ENCODE results near the gene SPPL3. TPM values are rescaled to one million over a fixed set of nuclear protein-coding genes. Genes with fewer than 3 reads are reported as not detected.

The SPPL3 gene
- total RNA-seq, 3 donors from 2014 or later: 21.6 to 28.0 (median 22.8) TPM

DNA sequence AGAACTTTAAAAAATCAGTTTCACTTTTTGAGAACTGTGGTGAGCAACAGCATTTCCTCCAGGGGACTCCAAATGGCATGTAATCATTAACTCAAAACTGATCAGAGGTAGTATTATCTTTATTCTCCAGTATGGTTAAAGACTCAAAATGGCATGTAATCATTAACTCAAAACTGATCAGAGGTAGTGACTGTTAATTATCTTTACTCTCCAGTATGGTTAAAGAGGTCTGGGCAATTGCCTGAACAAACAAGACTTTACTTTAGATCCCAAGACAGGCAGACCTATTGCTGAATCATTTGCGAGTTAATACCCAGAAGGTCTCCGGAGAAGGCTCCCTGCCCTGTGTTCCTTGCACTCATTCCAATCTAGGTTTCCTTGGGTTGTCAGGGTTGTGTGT lies 185.1 kb downstream of the SPPL3 start:
- no peak for ATAC-seq
- no peak for DNase-seq
- no peaks in the 10 kb centered on the region for H3K9me3 Mint-ChIP-seq
- H3K36me3 Mint-ChIP-seq (ENCODE audit: insufficient read depth): peaks cover 47% of the 10 kb centered on the region
- H3K4me1 Mint-ChIP-seq (ENCODE audit: low read depth): peaks cover 10% of the 10 kb centered on the region
- H3K27me3 Mint-ChIP-seq (ENCODE audit: low read depth): no peaks in the 10 kb centered on the region
- H3K4me3 Mint-ChIP-seq: no peak overlapping the region

DNA sequence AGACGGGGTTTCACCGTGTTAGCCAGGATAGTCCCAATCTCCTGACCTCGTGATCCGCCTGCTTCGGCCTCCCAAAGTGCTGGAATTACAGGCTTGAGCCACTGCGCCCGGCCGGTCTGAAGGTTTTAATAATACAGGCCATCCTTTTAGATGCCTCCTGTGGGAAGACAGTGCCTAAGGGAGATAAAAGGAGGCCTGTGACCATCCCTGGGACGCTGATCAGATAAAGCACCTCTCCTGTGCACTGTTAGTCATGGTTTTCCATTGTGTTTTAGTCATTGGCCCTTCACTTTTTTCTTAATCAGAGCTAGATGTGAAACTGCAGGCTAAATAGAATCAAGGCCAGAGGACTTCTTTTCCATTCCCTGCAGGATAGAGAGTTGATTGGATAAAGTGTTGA lies 186.1 kb downstream of the SPPL3 start:
- Mint-ChIP-seq H3K27me3 (ENCODE audit: low read depth) (no peaks in the 10 kb centered on the region), H3K4me1 (ENCODE audit: low read depth) (peaks cover 18% of the 10 kb centered on the region), H3K9me3 (no peaks in the 10 kb centered on the region), H3K4me3 (no peak overlapping the region), H3K36me3 (ENCODE audit: insufficient read depth) (peaks cover 50% of the 10 kb centered on the region)
- DNase-seq: no peak
- no peak for ATAC-seq

DNA sequence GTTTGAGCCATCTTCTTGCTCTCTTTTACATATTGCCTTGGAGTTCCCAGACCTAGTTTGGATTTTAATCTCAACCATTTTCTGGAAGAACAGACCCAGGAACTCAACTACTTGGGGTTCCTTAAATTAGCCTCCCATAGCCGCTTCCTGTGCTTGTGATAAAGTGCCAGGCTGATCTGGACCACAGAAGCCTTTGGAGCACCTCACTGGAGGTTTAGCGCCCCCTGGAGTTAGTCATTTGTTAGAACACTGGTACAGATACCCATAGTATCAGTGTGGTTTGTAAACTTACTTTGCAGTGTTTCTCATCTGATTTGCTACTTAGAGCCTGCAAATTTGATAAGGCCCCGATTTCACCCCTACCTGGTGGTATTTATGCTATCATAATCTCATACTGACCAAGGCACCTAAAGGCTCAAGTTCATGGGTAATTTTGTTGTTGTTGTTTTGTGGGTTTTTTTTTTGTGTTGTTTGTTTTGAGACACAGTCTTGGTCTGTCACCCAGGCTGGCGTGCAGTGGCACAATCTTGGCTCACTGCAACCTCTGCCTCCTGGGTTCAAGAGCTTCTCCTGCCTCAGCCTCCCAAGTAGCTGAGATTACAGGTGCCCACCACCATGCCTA lies 190.2 kb downstream of the SPPL3 start:
- no peaks in the 10 kb centered on the region for H3K9me3 Mint-ChIP-seq
- peak; percentile 67 for DNase-seq
- H3K27me3 Mint-ChIP-seq (ENCODE audit: low read depth): no peaks in the 10 kb centered on the region
- peaks cover 39% of the 10 kb centered on the region for H3K4me1 Mint-ChIP-seq (ENCODE audit: low read depth)
- H3K36me3 Mint-ChIP-seq (ENCODE audit: insufficient read depth): peaks cover 26% of the 10 kb centered on the region
- H3K4me3 Mint-ChIP-seq: peak overlapping the region; percentile 35
- peak; percentile 63 to 65 for ATAC-seq

GRCh38 chr12:120712610-120713009 lies 191.5 kb downstream of the SPPL3 start:
- peaks cover 31% of the 10 kb centered on the region for H3K4me1 Mint-ChIP-seq (ENCODE audit: low read depth)
- ATAC-seq: no peak
- H3K9me3 Mint-ChIP-seq: no peaks in the 10 kb centered on the region
- no peaks in the 10 kb centered on the region for H3K27me3 Mint-ChIP-seq (ENCODE audit: low read depth)
- no peak for DNase-seq
- peaks cover 17% of the 10 kb centered on the region for H3K36me3 Mint-ChIP-seq (ENCODE audit: insufficient read depth)
- no peak overlapping the region for H3K4me3 Mint-ChIP-seq

Other genes starting within 250 kb of the SPPL3 start
- 100 to 1,000 TPM; 153 to 172 (median 153) TPM for gene MLEC, start 217.2 kb downstream of the SPPL3 start, total RNA-seq
- gene UNC119B, start 193.9 kb downstream of the SPPL3 start, total RNA-seq: 10 to 100 TPM; 17.0 to 20.4 (median 17.0) TPM
- gene ACADS, start 178.5 kb downstream of the SPPL3 start, total RNA-seq: 10 to 100 TPM; 13.3 to 13.8 (median 13.3) TPM
- not detected for gene HNF1A, start 74.2 kb upstream of the SPPL3 start, total RNA-seq
- gene C12orf43, start 112.1 kb upstream of the SPPL3 start, total RNA-seq: 10 to 100 TPM; 40.3 to 55.0 (median 40.5) TPM
- 1 to 10 TPM; 5.5 to 8.8 (median 6.2) TPM for gene OASL, start 134.9 kb upstream of the SPPL3 start, total RNA-seq
- gene P2RX7, start 228.5 kb upstream of the SPPL3 start, total RNA-seq: 1 to 10 TPM; 2.5 to 4.8 (median 2.9) TPM